A549 (cell line): ENCODE results near the gene SMIM14. TPM values are rescaled to one million over a fixed set of nuclear protein-coding genes. Genes with fewer than 3 reads are reported as not detected.

Source experiments
- ATAC-seq, 2 experiments: fragments of 200-7000 bp in 1 of 2; fragments of >200 bp in 1 of 2; cut with Nextera tagmentation in 1 of 2; cut with Tn5 transposase in 1 of 2; 3 replicates each; pipeline versions ENCODE4 v1.8.0 to v1.9.1; 2018 to 2020; ENCODE audit warnings: mild to moderate bottlenecking in 1 of 2, moderate library complexity in 1 of 2
- CTCF ChIA-PET: fragments of 300-600 bp; sonication (Branson Sonifier 250); formaldehyde crosslinking; extraction: SDS; loops from one replicate; lab custom pipeline; 2021; ENCODE audit warnings: antibody characterized with exemption, inconsistent platforms; lab: Yijun Ruan, JAX
- POLR2A ChIA-PET: fragments of 350-600 bp; formaldehyde crosslinking; extraction: SDS; loops from one replicate; lab custom pipeline; 2021; ENCODE audit warnings: antibody characterized with exemption, inconsistent platforms; lab: Yijun Ruan, JAX
- DNase-seq, 2 experiments: peaks; one replicate each; pipeline versions ENCODE4 v3.0.0 to v3.0.0-alpha.2; 2011 to 2016; ENCODE audit warnings: low read depth in 1 of 2, low spot score in 1 of 2
- FAIRE-seq: peaks from 2 replicates; lab custom pipeline; 2011; peaks lifted over from hg19 to GRCh38; lab: Jason Lieb, UNC
- H3K27ac ChIP-seq, 2 experiments: fragments of >200 bp; sonication (Bioruptor Twin); formaldehyde crosslinking; 3 replicates each; pipeline ENCODE4 v1.5.1; 2016 to 2017
- H3K4me1 ChIP-seq: fragments of >200 bp; sonication (Bioruptor Twin); formaldehyde crosslinking; 3 replicates; pipeline ENCODE4 v1.6.1; 2016
- H3K4me2 ChIP-seq: fragments of >200 bp; sonication (Bioruptor Twin); formaldehyde crosslinking; 3 replicates; pipeline ENCODE4 v1.6.1; 2016
- H3K4me3 ChIP-seq: fragments of >200 bp; sonication (Bioruptor Twin); formaldehyde crosslinking; 3 replicates; pipeline ENCODE4 v1.5.1; 2016
- H3K9me3 ChIP-seq: fragments of >200 bp; sonication (Bioruptor Twin); formaldehyde crosslinking; 3 replicates; pipeline ENCODE4 v1.6.1; 2016
- EHF ChIP-seq: fragments of 250-450 bp; sonication (Bioruptor Pico); IDR thresholded peaks from 2 replicates; pipeline ENCODE4 v1.5.0; 2020; ENCODE audit warnings: mild to moderate bottlenecking
- EP300 ChIP-seq, 2 experiments: fragments of >200 bp; sonication (Bioruptor Twin); formaldehyde crosslinking; IDR thresholded peaks; 2 replicates in 1 of 2; 3 replicates in 1 of 2; pipeline ENCODE4 v1.6.1; 2016 to 2017
- ESRRA ChIP-seq: fragments of 150-350 bp; IDR thresholded peaks from 2 replicates; pipeline ENCODE4 v1.6.1; 2014; ENCODE audit warnings: mild to moderate bottlenecking, low read length, borderline replicate concordance
- FOXS1 ChIP-seq: fragments of 250-450 bp; sonication (Bioruptor Pico); IDR thresholded peaks from 2 replicates; pipeline ENCODE4 v1.5.0; 2020; ENCODE audit warnings: mild to moderate bottlenecking, moderate library complexity
- HDAC2 ChIP-seq: fragments of 200-600 bp; sonication (generic); IDR thresholded peaks from 2 replicates; pipeline ENCODE4 v1.6.1; 2016
- HOXB13 ChIP-seq: fragments of 250-450 bp; sonication (Bioruptor Pico); IDR thresholded peaks from 2 replicates; pipeline ENCODE4 v1.5.0; 2020; ENCODE audit warnings: low read depth, mild to moderate bottlenecking, moderate library complexity
- JUNB ChIP-seq: fragments of >200 bp; sonication (Bioruptor Twin); formaldehyde crosslinking; IDR thresholded peaks from 2 replicates; pipeline ENCODE4 v1.6.1; 2016
- KDM1A ChIP-seq: fragments of 200-600 bp; sonication (generic); IDR thresholded peaks from 2 replicates; pipeline ENCODE4 v1.6.1; 2016; ENCODE audit warnings: low read depth, mild to moderate bottlenecking
- NPAS2 ChIP-seq: fragments of 250-450 bp; sonication (Bioruptor Pico); IDR thresholded peaks from 2 replicates; pipeline ENCODE4 v1.8.0; 2022; ENCODE audit warnings: mild to moderate bottlenecking, moderate library complexity, borderline replicate concordance
- PHF8 ChIP-seq: fragments of 200-600 bp; sonication (generic); IDR thresholded peaks from 2 replicates; pipeline ENCODE4 v1.6.1; 2016; ENCODE audit warnings: low read depth, mild to moderate bottlenecking, antibody characterized with exemption, moderate library complexity, borderline replicate concordance
- POLR2A ChIP-seq: IDR thresholded peaks from 2 replicates; pipeline ENCODE4 v1.6.1; 2012; ENCODE audit warnings: mild to moderate bottlenecking, low read length
- POLR2AphosphoS2 ChIP-seq: conservative IDR thresholded peaks from 2 replicates; pipeline ENCODE4 v1.6.1; 2012; ENCODE audit warnings: low read length, improper control_type of control experiment, inconsistent platforms
- RARB ChIP-seq: fragments of 250-450 bp; sonication (Bioruptor Pico); IDR thresholded peaks from 2 replicates; pipeline ENCODE4 v1.8.0; 2021; ENCODE audit warnings: mild to moderate bottlenecking, moderate library complexity
- RFX5 ChIP-seq: fragments of 450-650 bp; IDR thresholded peaks from 2 replicates; pipeline ENCODE4 v1.7.1; 2014; ENCODE audit warnings: antibody characterized with exemption, mild to moderate bottlenecking, moderate library complexity
- TFCP2L1 ChIP-seq: fragments of 250-450 bp; sonication (Bioruptor Pico); IDR thresholded peaks from 2 replicates; pipeline ENCODE4 v1.5.0; 2021; ENCODE audit warnings: mild to moderate bottlenecking
- TP53 ChIP-seq: fragments of 250-450 bp; sonication (Bioruptor Pico); IDR thresholded peaks from 2 replicates; pipeline ENCODE4 v1.5.0; 2021; ENCODE audit warnings: mild to moderate bottlenecking, moderate library complexity
- WGBS: methylation state at CpG from one replicate; pipeline ENCODE4 v1.1.6; 2017; ENCODE audit errors: missing lambda C conversion rate; 5-methylcytosine and 5-hydroxymethylcytosine counted together
- polyA plus RNA-seq, 4 experiments: library from polyadenylated mRNA; depleted of rRNA in 3 of 4; stranded (reverse); fragments of >200 nt; fragmentation: RNase III in 1 of 4; extraction: RNeasy Plus Mini Kit Qiagen cat#74134 plus additional on column Dnase treatment in 1 of 4; gene quantifications; 2 replicates in 3 of 4; 3 replicates in 1 of 4; pipeline ENCODE4 v1.2.3, GENCODE V29; 2011 to 2017
- TF ChIP-seq, protein P1 (sequence below): IDR thresholded peaks from 2 replicates; pipeline ENCODE4 v1.6.1; 2012
- TF ChIP-seq, protein P2 (sequence below): fragments of >200 bp; sonication (Bioruptor Twin); formaldehyde crosslinking; IDR thresholded peaks from 3 replicates; pipeline ENCODE4 v1.5.1; 2016

The SMIM14 gene
- polyA plus RNA-seq, 2 of the 4 experiments (the other 2 are of a cell fraction) = 20.5 to 81.3 TPM

DNA sequence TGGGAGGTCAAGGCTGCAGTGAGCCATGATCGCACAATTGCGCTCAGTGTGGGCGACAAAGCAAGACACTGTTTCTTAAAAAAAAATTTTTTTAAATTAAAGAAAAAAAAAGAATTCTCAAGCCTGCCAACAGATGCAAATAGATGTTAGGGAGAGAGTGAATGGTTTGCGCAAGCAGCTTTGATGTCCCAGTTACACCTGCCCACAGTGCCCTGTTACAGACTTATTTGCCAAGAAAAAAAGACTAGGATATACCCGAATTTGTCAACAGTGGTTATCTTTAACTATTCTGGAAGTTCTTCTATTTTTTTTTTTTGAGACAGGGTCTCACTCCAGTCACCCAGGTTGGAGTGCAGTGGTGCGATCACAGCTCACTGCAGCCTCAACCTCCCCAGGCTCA, 67.2 kb downstream of the SMIM14 start:
- WGBS = 84% methylated on average over 6 of the region's 6 CpGs
- ChIA-PET CTCF (no interaction called here), POLR2A (no interaction called here)
- FAIRE-seq (no peak), DNase-seq (no peak), ATAC-seq (no peak)
- H3K4me1 ChIP-seq = peaks cover 19% of the 10 kb centered on the region
- no peak overlapping the region for H3K27ac ChIP-seq
- H3K4me3 ChIP-seq = no peak overlapping the region
- H3K9me3 ChIP-seq = no peaks in the 10 kb centered on the region
- no peak for TF ChIP-seq HDAC2
- TF ChIP-seq, protein P1, sequence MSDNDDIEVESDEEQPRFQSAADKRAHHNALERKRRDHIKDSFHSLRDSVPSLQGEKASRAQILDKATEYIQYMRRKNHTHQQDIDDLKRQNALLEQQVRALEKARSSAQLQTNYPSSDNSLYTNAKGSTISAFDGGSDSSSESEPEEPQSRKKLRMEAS = no peak
- H3K4me2 ChIP-seq = no peak overlapping the region

DNA sequence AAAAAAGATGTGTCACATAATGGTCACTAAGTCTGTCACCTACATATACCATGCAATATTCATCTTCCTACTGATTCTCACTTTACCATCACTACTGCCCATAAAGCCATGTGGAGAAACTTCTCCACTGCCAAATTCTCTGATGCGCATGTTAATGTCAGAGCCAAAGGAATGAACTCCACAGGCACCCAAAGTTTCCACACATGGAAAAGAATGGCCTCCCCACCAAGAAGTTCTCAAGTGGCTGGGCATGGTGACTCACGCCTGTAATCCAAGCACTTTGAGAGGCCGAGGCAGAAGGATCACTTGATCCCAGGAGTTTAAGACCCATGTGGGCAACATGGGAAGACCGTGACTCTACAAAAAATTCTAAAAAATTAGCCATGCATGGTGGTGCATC, 67.6 kb downstream of the SMIM14 start:
- Histone ChIP-seq H3K4me2 (no peak overlapping the region), H3K27ac (no peak overlapping the region), H3K9me3 (no peaks in the 10 kb centered on the region), H3K4me3 (no peak overlapping the region), H3K4me1 (peaks cover 19% of the 10 kb centered on the region)
- 95% methylated on average over 4 of the region's 4 CpGs for WGBS
- POLR2A ChIA-PET = no interaction called here
- DNase-seq = no peak
- TF ChIP-seq RFX5 = no peak
- TF ChIP-seq FOXS1 (CRISPR knock-in tag) = no peak
- no peak for TF ChIP-seq EHF
- TF ChIP-seq POLR2AphosphoS2 = no peak
- TF ChIP-seq PHF8 = no peak
- TF ChIP-seq, protein P2, sequence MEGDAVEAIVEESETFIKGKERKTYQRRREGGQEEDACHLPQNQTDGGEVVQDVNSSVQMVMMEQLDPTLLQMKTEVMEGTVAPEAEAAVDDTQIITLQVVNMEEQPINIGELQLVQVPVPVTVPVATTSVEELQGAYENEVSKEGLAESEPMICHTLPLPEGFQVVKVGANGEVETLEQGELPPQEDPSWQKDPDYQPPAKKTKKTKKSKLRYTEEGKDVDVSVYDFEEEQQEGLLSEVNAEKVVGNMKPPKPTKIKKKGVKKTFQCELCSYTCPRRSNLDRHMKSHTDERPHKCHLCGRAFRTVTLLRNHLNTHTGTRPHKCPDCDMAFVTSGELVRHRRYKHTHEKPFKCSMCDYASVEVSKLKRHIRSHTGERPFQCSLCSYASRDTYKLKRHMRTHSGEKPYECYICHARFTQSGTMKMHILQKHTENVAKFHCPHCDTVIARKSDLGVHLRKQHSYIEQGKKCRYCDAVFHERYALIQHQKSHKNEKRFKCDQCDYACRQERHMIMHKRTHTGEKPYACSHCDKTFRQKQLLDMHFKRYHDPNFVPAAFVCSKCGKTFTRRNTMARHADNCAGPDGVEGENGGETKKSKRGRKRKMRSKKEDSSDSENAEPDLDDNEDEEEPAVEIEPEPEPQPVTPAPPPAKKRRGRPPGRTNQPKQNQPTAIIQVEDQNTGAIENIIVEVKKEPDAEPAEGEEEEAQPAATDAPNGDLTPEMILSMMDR = no peak
- TF ChIP-seq POLR2A = no peak
- FAIRE-seq = no peak
- CTCF ChIA-PET = no interaction called here
- no peak for ATAC-seq

DNA sequence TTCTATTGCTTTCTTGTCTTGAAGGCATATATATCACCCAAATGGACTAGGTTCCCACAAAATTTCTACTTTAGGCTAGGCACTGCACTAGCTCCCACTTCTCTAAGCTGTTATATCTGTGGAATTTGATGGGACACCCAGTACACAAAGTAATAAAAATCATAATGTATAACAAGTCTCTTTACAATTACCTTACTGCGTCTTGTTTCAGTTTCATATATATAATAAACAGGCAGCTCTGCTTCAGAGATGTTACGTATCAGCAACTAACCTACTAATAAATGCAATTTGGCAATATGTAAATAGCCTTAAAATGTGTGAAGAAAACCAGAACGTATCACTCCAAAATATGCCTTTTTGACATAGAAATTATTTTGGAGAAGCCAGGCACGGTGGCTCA, 69.5 kb downstream of the SMIM14 start:
- Histone ChIP-seq H3K4me2 (peak overlapping the region; percentile 40), H3K9me3 (no peaks in the 10 kb centered on the region; the same call in 2 of the 3 replicates), H3K27ac (peak overlapping the region in 1 of 2 experiments; percentile 52; a peak in 3 of 6 replicates), H3K4me3 (no peak overlapping the region), H3K4me1 (peaks cover 14% of the 10 kb centered on the region)
- no peak for TF ChIP-seq TFCP2L1 (CRISPR knock-in tag)
- no peak for TF ChIP-seq ESRRA
- TF ChIP-seq TP53 (CRISPR knock-in tag) = no peak
- TF ChIP-seq JUNB = no peak
- no peak for TF ChIP-seq NPAS2 (CRISPR knock-in tag)
- no peak for TF ChIP-seq RARB (CRISPR knock-in tag)
- FAIRE-seq (no peak), DNase-seq (no peak), ATAC-seq (no peak)
- WGBS = 91% methylated on average over 4 of the region's 4 CpGs
- ChIA-PET CTCF (interaction anchor here (0.6 to 1.6 kb wide), 2 partner anchors 71 to 100 kb away, joined by 3 to 5 read pairs; no protein-coding TSS in a partner anchor), POLR2A (interaction anchor here (0.6 to 1.1 kb wide), 4 partner anchors 10 to 42 kb away, joined by 3 to 5 read pairs (median 4); partner anchors contain the start of gene UGDH)

DNA sequence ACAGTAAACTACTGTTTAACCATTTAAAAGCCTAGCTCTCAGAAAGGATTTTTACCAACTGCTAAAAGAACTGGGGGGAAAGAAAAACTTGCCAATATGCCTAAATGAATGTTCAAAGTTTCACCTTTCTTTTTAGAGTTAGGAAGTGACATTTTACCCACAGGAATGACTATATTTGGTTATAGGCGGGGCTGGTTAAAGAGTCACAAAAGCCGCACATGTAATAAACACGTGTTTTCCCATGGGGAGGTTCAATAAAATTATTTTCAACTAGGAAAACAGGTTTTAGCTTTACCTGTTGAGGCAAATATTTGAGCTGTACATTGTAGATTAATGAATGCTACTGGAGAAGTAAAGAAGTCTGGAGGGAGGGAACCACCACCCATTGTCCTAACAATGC, 69.9 kb downstream of the SMIM14 start:
- TF ChIP-seq EP300 (IDR thresholded peaks at IDR 0.05) (no peak), HOXB13 (CRISPR knock-in tag) (no peak), KDM1A (no peak), TP53 (CRISPR knock-in tag) (no peak)
- H3K4me3 ChIP-seq = no peak overlapping the region
- FAIRE-seq = no peak
- H3K27ac ChIP-seq = peak overlapping the region in 1 of 2 experiments; percentile 23; a peak in 2 of 6 replicates
- H3K4me2 ChIP-seq = peak overlapping the region; percentile 40
- peaks cover 14% of the 10 kb centered on the region for H3K4me1 ChIP-seq
- no peak for DNase-seq
- no peaks in the 10 kb centered on the region; the same call in 2 of the 3 replicates for H3K9me3 ChIP-seq
- ChIA-PET CTCF (interaction anchor here (1.6 kb wide), 1 partner anchor 99 kb away, joined by 5 read pairs; no protein-coding TSS in a partner anchor), POLR2A (interaction anchor here (0.6 to 1.1 kb wide), 4 partner anchors 9 to 41 kb away, joined by 3 to 5 read pairs (median 4); partner anchors contain the start of gene UGDH)
- WGBS = 57% methylated on average over 3 of the region's 3 CpGs
- ATAC-seq = no peak
